ENCODE results near the gene LBX2. TPM values are rescaled to one million over a fixed set of nuclear protein-coding genes. Genes with fewer than 3 reads are reported as not detected.

Gene LBX2
- total RNA-seq, 1 experiment from 2014 or later: 10.1 TPM

DNA sequence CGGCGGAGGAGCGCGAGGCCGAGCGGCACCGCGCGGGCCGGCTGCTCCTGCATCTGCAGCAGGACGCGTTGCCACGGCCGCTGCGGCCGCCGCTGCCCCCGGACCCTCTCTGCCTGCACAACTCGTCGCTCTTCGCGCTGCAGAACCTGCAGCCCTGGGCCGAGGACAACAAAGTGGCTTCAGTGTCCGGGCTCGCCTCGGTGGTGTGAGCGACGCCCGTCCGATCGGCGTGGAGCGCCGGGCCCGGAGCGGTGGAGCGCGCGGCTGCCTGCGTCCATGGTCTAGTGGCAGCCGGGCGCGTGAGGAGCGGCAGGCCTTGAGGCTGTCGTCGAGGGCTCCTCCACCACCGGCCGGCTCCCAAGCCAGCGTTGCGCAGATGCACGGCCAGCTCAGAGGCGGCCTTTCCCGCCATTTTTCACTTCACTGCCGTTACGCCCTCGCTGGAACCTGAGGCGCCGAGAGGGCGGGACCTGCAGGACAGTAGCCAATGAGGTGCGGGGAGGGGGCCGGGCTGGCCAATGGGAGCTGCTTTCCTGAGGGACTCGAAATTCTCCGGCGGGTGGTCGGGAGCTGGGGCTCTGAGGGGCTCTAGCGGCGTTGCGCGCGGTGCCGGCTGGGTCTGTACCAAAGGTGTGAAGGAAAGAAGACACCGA is 16.7 kb upstream of the LBX2 start:
- H3K4me3 ChIP-seq (replicated peaks in 1 of 2; ENCODE audit: low read depth in 1 of 2, low read length in 2 of 2): no peak overlapping the region
- H3K9me3 ChIP-seq (ENCODE audit: control insufficient read depth in 1 of 2, insufficient read depth in 1 of 2, low read depth in 1 of 2, low read length in 2 of 2): no peaks in the 10 kb centered on the region
- TF ChIP-seq, protein P1, sequence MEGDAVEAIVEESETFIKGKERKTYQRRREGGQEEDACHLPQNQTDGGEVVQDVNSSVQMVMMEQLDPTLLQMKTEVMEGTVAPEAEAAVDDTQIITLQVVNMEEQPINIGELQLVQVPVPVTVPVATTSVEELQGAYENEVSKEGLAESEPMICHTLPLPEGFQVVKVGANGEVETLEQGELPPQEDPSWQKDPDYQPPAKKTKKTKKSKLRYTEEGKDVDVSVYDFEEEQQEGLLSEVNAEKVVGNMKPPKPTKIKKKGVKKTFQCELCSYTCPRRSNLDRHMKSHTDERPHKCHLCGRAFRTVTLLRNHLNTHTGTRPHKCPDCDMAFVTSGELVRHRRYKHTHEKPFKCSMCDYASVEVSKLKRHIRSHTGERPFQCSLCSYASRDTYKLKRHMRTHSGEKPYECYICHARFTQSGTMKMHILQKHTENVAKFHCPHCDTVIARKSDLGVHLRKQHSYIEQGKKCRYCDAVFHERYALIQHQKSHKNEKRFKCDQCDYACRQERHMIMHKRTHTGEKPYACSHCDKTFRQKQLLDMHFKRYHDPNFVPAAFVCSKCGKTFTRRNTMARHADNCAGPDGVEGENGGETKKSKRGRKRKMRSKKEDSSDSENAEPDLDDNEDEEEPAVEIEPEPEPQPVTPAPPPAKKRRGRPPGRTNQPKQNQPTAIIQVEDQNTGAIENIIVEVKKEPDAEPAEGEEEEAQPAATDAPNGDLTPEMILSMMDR (IDR thresholded peaks at IDR 0.05 in 2 of 3, conservative IDR thresholded peaks at IDR 0.05 in 1 of 3; ENCODE audit: borderline replicate concordance in 1 of 3, insufficient read depth in 1 of 3, low read depth in 2 of 3, low read length in 2 of 3): no peak
- TF ChIP-seq EZH2 (IDR thresholded peaks at IDR 0.05): no peak
- no peak for TF ChIP-seq TCF7L2 (IDR thresholded peaks at IDR 0.05; ENCODE audit: borderline replicate concordance, extremely low read depth, insufficient read depth, insufficient read length)
- no peak for TF ChIP-seq POLR2A (IDR thresholded peaks at IDR 0.05; ENCODE audit: borderline replicate concordance, extremely low read depth, insufficient read depth, insufficient read length)
- no peak for TF ChIP-seq POLR2AphosphoS5 (IDR thresholded peaks at IDR 0.05; ENCODE audit: low read depth, low read length)
- no peak for TF ChIP-seq EZH2phosphoT487 (IDR thresholded peaks at IDR 0.05; ENCODE audit: borderline replicate concordance)
- no TSS peak for BruUV-seq (replicated peaks)
- H3K4me1 ChIP-seq (ENCODE audit: control insufficient read depth in 1 of 2, insufficient read depth in 2 of 2, low read length in 2 of 2): no peaks in the 10 kb centered on the region
- no peaks in the 10 kb centered on the region for H3K27me3 ChIP-seq (ENCODE audit: insufficient read depth, low read length)
- no peak overlapping the region for H2AFZ ChIP-seq (ENCODE audit: low read depth, low read length, poor library complexity, severe bottlenecking)
- POLR2A ChIA-PET: no interaction called here
- H4K20me1 ChIP-seq (ENCODE audit: insufficient read depth): no peaks in the 10 kb centered on the region
- ATAC-seq (0 out of 2 replicates have a peak, but pooled peaks have one; percentile 37), DNase-seq (ENCODE audit: low read depth, low spot score) (no peak)
- H3K9ac ChIP-seq (ENCODE audit: low read length): no peak overlapping the region
- H3K79me2 ChIP-seq (ENCODE audit: insufficient read depth, low read length): no peaks in the 10 kb centered on the region
- no peaks in the 10 kb centered on the region for H3K9me2 ChIP-seq (ENCODE audit: insufficient read depth)
- no peak overlapping the region for H3K27ac ChIP-seq (ENCODE audit: low read depth, low read length)
- intact Hi-C loops (cut with micrococcal nuclease): no loop called here
- no peaks in the 10 kb centered on the region for H3K36me3 ChIP-seq (ENCODE audit: control insufficient read depth in 1 of 2, insufficient read depth in 2 of 2, low read length in 2 of 2)
- CTCF ChIA-PET: no interaction called here
- RAD21 ChIA-PET (ENCODE audit: low non-redundant PET in 1 of 2, low total read pairs in 2 of 2, uncharacterized antibody in 2 of 2, unreplicated experiment in 2 of 2): no interaction called here
- no peak overlapping the region for H3K4me2 ChIP-seq (ENCODE audit: low read length)
